GM15510 (cell line): ENCODE results near the gene AKNA.
A peak's percentile ranks its signal among the peaks of the same experiment; 100 is the strongest.

ENCODE experiments used
- POLR2A ChIP-seq: IDR thresholded peaks from 3 replicates; pipeline ENCODE4 v1.6.1; 2011; ENCODE audit warnings: borderline replicate concordance; ENCODE audit not compliant: insufficient read length; ENCODE audit errors: extremely low read depth

Gene AKNA, protein sequence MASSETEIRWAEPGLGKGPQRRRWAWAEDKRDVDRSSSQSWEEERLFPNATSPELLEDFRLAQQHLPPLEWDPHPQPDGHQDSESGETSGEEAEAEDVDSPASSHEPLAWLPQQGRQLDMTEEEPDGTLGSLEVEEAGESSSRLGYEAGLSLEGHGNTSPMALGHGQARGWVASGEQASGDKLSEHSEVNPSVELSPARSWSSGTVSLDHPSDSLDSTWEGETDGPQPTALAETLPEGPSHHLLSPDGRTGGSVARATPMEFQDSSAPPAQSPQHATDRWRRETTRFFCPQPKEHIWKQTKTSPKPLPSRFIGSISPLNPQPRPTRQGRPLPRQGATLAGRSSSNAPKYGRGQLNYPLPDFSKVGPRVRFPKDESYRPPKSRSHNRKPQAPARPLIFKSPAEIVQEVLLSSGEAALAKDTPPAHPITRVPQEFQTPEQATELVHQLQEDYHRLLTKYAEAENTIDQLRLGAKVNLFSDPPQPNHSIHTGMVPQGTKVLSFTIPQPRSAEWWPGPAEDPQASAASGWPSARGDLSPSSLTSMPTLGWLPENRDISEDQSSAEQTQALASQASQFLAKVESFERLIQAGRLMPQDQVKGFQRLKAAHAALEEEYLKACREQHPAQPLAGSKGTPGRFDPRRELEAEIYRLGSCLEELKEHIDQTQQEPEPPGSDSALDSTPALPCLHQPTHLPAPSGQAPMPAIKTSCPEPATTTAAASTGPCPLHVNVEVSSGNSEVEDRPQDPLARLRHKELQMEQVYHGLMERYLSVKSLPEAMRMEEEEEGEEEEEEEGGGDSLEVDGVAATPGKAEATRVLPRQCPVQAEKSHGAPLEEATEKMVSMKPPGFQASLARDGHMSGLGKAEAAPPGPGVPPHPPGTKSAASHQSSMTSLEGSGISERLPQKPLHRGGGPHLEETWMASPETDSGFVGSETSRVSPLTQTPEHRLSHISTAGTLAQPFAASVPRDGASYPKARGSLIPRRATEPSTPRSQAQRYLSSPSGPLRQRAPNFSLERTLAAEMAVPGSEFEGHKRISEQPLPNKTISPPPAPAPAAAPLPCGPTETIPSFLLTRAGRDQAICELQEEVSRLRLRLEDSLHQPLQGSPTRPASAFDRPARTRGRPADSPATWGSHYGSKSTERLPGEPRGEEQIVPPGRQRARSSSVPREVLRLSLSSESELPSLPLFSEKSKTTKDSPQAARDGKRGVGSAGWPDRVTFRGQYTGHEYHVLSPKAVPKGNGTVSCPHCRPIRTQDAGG (N-terminal part only)

GRCh38 chr9:114387680-114388356 is at the start of gene AKNA:
TSS of gene AKNA (minus strand) at chr9:114387982. CDS start at chr9:114381333, 6,649 bp downstream.
- peak; percentile 90 for TF ChIP-seq POLR2A

DNA sequence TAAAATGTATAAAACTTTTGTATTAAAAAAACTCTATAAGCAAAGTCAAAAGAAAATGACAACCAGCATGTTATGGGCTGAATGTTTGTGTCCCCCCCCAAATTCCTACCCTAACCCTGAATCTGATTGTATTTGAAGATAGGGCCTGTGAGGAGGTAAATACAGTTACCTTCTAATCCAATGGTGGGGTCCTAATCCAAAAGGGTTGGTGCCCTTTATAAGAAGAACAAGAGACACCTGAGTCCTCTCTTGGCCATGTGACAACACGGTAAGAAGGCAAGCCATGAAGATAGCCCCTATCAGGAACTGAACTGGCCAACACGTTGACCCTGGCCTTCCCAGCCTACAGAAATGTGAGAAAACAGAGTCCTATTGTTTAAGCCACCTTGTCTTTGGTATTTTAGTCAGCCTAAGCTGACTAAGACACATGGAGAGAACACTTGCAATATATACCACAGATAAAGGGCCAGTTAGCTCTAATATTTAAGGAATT is 49.7 kb upstream of the AKNA start:
- TF ChIP-seq POLR2A: no peak

DNA sequence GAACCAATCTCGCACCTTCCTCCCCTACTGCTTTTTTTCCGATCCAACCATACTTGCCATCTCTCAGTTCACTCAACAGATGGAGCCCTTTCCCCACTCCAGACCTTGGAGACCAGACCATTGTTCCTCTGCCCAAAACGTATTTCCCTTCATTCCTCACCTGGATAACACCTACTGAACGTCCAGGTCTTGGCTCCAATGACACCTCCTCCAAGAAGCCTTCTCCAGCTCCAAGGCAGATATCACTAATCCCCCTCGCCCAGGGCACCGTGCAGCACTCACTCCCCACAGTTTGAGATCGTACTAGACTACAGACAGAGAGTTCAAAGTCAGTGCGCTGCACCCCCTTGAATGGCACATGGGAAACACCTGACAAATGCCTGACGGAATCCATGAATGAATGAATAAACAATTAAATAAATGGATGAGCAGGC is 47.1 kb upstream of the AKNA start:
- TF ChIP-seq POLR2A: no peak

GRCh38 chr9:114433720-114434255 is 46.0 kb upstream of the AKNA start:
- no peak for TF ChIP-seq POLR2A

- TF ChIP-seq POLR2A: no peak
Measured at GRCh38 chr9:114433086-114433485, 45.3 kb upstream of the AKNA start.

- TF ChIP-seq POLR2A: no peak
Measured at GRCh38 chr9:114432323-114433067, 44.7 kb upstream of the AKNA start.

DNA sequence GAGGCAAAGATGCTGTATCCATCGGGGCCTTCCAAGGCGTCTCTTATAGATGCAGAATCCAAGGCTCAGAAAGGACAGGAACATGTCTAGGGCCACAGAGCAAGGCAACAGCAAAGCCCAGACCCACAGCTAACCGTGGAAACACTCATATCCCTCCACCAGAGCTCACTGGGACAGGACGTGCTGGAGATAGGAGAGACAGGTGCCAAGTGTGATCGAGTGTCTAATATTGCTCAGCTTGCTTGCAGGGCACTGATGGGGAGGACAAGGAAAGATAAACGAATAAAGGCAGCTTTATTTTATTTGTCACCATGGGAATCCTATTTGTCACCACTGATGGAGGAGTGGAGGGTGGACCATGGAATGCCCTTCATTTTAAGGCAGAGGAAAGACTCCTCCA is 44.0 kb upstream of the AKNA start:
- no peak for TF ChIP-seq POLR2A

- TF ChIP-seq POLR2A: no peak
Measured at GRCh38 chr9:114431003-114431402, 43.2 kb upstream of the AKNA start.

DNA sequence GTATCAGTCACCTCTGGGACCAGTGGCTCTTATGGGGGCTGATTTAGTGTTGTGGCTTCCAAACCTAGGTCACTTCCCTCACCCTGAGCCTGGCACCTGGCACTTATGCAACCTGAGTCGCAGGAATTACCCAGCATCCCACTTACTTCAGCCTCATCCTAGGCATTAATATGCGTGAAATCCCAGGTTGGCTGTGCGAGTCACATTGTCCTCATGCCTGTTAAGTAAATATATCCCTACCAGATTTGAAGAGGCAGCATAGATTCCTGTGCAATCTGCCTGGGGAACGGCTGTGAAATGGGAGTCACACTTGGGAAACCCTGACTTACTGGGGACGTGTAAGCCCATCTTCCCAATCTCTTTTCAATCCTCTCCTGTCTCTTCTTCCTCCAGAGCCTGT is 42.7 kb upstream of the AKNA start:
- TF ChIP-seq POLR2A: no peak

DNA sequence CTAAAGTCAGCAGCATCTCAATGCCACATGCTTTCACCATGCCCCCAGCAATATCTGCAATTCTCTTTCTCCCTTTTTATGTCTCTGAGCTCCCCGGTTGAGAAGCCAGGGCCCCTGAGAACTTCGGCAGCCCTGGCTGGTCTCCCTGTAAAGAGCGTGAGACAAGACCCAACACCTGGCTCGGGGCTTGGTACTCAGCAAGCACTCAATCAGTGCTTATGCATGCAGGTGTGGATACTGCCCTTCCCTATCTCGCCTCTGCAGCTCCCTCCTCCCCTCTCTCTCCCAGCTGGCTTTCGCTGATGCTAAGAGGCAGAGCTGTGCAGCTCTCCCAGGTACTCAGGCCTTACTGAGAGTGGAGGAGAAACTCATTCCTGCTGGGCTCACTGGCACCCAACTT is 41.7 kb upstream of the AKNA start:
- TF ChIP-seq POLR2A: no peak

DNA sequence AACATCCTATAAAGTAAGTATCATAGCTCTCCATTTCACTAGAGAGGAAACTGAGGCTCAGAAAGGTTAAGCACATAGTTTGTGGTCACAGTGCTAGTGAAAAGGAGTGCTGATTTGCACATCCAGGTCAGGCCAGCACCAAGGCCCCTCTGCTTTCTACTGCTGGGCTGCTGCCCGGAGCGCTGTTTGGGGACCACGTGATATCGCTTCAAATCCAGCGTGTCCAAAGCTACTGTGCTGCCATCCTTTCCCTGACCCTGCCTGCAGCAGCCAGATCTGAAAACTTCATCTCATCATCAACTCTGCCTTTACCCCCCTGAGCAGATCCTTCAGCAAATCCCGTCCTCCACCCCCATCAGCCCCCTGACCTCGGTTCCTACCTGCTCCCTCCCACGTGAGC is 40.7 kb upstream of the AKNA start:
- no peak for TF ChIP-seq POLR2A

DNA sequence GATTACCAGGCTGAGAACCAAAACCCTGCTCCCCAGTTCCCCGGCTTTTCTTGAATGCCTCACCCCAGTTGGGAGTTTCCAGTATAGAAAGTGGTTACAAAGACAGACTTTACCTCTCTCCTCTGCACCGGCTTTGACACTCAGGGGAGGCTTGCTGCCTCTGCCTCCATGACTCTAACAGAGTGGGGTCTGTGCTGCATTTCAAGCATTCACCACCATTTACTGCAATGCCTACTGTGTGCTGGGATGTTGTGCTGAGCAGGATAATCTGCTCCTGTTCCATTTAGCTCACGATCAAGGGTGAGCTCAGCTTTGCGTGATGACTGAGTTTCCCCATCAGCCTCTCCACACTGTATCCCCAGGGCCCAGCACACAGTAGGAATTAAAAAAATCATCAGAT is 39.9 kb upstream of the AKNA start:
- TF ChIP-seq POLR2A: no peak
